GM10248 (cell line): Measurements from ENCODE around the gene FOXL2NB.
A peak's percentile ranks its signal among the peaks of the same experiment; 100 is the strongest.

Experiments
- CTCF ChIA-PET: fragments of 300-600 bp; sonication (Branson Sonifier 250); formaldehyde crosslinking; extraction: SDS; loops from one replicate; lab custom pipeline; 2021; ENCODE audit warnings: antibody characterized with exemption; lab: Yijun Ruan, JAX
- POLR2A ChIA-PET: fragments of 350-650 bp; sonication (Branson Sonifier 250); formaldehyde crosslinking; extraction: SDS; loops from one replicate; lab custom pipeline; 2020; ENCODE audit warnings: antibody characterized with exemption; lab: Yijun Ruan, JAX
- DNase-seq: peaks from one replicate; pipeline ENCODE4 v3.0.0; 2012; ENCODE audit errors: extremely low spot score
- TF ChIP-seq, protein P1 (sequence below): IDR thresholded peaks from 2 replicates; pipeline ENCODE4 v1.5.1; 2012; ENCODE audit warnings: mild to moderate bottlenecking, low read depth; ENCODE audit errors: extremely low read depth, missing control alignments, control extremely low read depth

Gene FOXL2NB

GRCh38 chr3:138935863-138936740, 10.9 kb upstream of the FOXL2NB start:
- peak; percentile 87 for DNase-seq
- TF ChIP-seq, protein P1, sequence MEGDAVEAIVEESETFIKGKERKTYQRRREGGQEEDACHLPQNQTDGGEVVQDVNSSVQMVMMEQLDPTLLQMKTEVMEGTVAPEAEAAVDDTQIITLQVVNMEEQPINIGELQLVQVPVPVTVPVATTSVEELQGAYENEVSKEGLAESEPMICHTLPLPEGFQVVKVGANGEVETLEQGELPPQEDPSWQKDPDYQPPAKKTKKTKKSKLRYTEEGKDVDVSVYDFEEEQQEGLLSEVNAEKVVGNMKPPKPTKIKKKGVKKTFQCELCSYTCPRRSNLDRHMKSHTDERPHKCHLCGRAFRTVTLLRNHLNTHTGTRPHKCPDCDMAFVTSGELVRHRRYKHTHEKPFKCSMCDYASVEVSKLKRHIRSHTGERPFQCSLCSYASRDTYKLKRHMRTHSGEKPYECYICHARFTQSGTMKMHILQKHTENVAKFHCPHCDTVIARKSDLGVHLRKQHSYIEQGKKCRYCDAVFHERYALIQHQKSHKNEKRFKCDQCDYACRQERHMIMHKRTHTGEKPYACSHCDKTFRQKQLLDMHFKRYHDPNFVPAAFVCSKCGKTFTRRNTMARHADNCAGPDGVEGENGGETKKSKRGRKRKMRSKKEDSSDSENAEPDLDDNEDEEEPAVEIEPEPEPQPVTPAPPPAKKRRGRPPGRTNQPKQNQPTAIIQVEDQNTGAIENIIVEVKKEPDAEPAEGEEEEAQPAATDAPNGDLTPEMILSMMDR = peak; percentile 92
- CTCF ChIA-PET = interaction anchor here (0.5 to 7.7 kb wide), 44 partner anchors 9 to 908 kb away, joined by 3 to 178 read pairs (median 4); partner anchors contain the start of genes CEP70, FOXL2 and FOXL2NB
- POLR2A ChIA-PET = interaction anchor here (0.6 kb wide), 2 partner anchors 384 to 809 kb away, joined by 5 to 7 read pairs; no protein-coding TSS in a partner anchor

DNA sequence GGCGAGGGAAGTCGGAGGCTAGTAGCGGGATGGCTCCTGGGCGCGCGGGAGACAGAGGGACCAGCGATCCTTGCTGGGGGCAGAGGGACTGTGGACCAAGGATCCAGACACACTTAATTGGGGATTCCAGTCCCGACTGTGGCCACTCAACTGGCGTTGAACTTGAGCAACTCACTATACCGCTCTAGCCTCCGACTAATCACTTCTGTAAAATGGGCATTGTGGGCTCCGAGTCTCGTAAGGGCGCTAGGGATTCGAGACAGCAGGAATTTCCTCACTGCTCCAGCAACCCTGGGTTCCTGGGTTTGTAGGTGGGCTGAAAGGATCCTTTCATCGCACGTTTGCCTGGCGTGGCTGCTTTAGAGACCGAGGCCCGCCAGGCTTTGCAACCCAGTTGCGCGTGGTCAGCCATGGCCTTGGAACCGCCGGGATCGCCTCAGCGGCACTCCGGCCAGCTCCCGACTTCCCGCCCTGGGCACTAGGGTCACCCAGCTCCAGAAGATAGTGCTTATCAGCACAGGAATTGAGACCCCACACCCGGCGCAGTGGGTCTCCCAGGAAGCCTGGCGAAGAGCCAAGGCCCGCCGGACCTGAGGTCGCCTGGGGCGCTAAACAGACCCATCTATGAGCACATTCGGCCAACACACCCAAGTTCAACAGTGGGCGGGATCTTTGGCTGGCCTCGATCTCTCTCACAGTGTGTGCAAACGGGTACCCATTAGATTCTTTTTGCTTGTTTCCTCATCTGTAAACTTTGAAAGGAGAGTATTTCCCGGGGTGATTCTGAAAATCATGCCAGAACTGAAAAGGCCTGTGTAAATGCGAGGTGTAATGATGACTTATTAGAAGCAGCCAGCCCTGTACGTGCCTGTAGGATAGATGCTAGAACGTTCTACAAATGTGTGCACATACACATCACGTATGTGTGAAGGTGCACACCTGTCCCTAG, 10.0 kb upstream of the FOXL2NB start:
- CTCF ChIA-PET = interaction anchor here (1.0 to 7.7 kb wide), 33 partner anchors 8 to 909 kb away, joined by 3 to 178 read pairs (median 6); partner anchors contain the start of genes CEP70, FOXL2 and FOXL2NB
- DNase-seq = no peak
- POLR2A ChIA-PET = no interaction called here
- TF ChIP-seq, protein P1 = no peak

- DNase-seq = no peak
- ChIA-PET CTCF (interaction anchor here (7.7 kb wide), 1 partner anchor 15 kb away, joined by 178 read pairs; no protein-coding TSS in a partner anchor), POLR2A (no interaction called here)
- TF ChIP-seq, protein P1 = no peak
Measured at GRCh38 chr3:138937690-138938055, 9.3 kb upstream of the FOXL2NB start.

GRCh38 chr3:138938056-138938876, 8.8 kb upstream of the FOXL2NB start:
- ChIA-PET POLR2A (no interaction called here), CTCF (interaction anchor here (0.9 to 3.8 kb wide), 2 partner anchors 14 kb away, joined by 3 to 21 read pairs; no protein-coding TSS in a partner anchor)
- peak; percentile 15 for DNase-seq
- TF ChIP-seq, protein P1 = no peak

- no peak for DNase-seq
- ChIA-PET POLR2A (no interaction called here), CTCF (interaction anchor here (0.9 to 3.8 kb wide), 2 partner anchors 13 to 15 kb away, joined by 3 to 21 read pairs; no protein-coding TSS in a partner anchor)
- TF ChIP-seq, protein P1 = no peak
Measured at GRCh38 chr3:138938877-138939560, 8.0 kb upstream of the FOXL2NB start.
